Smooth muscle cell (in vitro differentiated cells): Measurements from ENCODE around the gene SPTBN4. TPM values are rescaled to one million over a fixed set of nuclear protein-coding genes. Genes with fewer than 3 reads are reported as not detected.
A peak's percentile ranks its signal among the peaks of the same experiment; 100 is the strongest.
"Not testable (repeated sequence)": the region's sequence is repeated elsewhere in the genome, so short reads cannot be mapped to it uniquely, and the experiment has no call there.

ENCODE experiments used
- DNase-seq: peaks from one replicate; lab custom pipeline; 2025; ENCODE audit not compliant: unreplicated experiment; lab: John Stamatoyannopoulos, UW
- H2AFZ ChIP-seq: fragments of 200-600 bp; sonication (generic); 2 replicates; pipeline ENCODE4 v1.6.0; 2016; ENCODE audit warnings: antibody characterized with exemption, low read depth, mild to moderate bottlenecking
- H3F3A ChIP-seq: fragments of 200-600 bp; sonication (generic); 2 replicates; pipeline ENCODE4 v1.6.0; 2017; ENCODE audit warnings: antibody characterized with exemption, low read depth
- H3K27ac ChIP-seq: fragments of 200-600 bp; sonication (generic); 2 replicates; pipeline ENCODE4 v1.5.1; 2016; ENCODE audit warnings: low read depth, mild to moderate bottlenecking
- H3K27me3 ChIP-seq: fragments of 200-600 bp; sonication (generic); 2 replicates; pipeline ENCODE4 v1.6.1; 2016; ENCODE audit warnings: low read depth, mild to moderate bottlenecking
- H3K36me3 ChIP-seq: fragments of 200-600 bp; sonication (generic); 2 replicates; pipeline ENCODE4 v1.5.1; 2016; ENCODE audit warnings: low read depth
- H3K4me1 ChIP-seq: fragments of 200-600 bp; sonication (generic); 2 replicates; pipeline ENCODE4 v1.5.1; 2016; ENCODE audit warnings: low read depth
- H3K4me2 ChIP-seq: fragments of 200-600 bp; sonication (generic); 2 replicates; pipeline ENCODE4 v1.6.0; 2016; ENCODE audit warnings: mild to moderate bottlenecking
- H3K4me3 ChIP-seq: fragments of 200-600 bp; sonication (generic); 2 replicates; pipeline ENCODE4 v1.5.1; 2016; ENCODE audit warnings: mild to moderate bottlenecking
- H3K79me2 ChIP-seq: fragments of 200-600 bp; sonication (generic); 2 replicates; pipeline ENCODE4 v1.6.0; 2016; ENCODE audit warnings: low read depth, mild to moderate bottlenecking
- H3K9ac ChIP-seq: fragments of 200-600 bp; sonication (generic); 2 replicates; pipeline ENCODE4 v1.6.0; 2016; ENCODE audit warnings: low read depth
- H3K9me3 ChIP-seq: fragments of 200-600 bp; sonication (generic); replicated peaks from 2 replicates; pipeline ENCODE4 v1.5.1; 2016; ENCODE audit warnings: low read depth
- H4K20me1 ChIP-seq: fragments of 200-600 bp; sonication (generic); 2 replicates; pipeline ENCODE4 v1.6.0; 2016; ENCODE audit warnings: low read depth
- whole genome bisulfite sequencing: methylation state at CpG from one replicate; pipeline ENCODE4 v1.1.7; 2016; ENCODE audit warnings: low lambda C conversion rate; 5-methylcytosine and 5-hydroxymethylcytosine counted together
- polyA plus RNA-seq: library from polyadenylated mRNA; unstranded; fragments of >200 nt; fragmentation: Nextera tagmentation; extraction: Ambion mirVana; gene quantifications from 2 replicates; pipeline ENCODE4 v1.2.1, GENCODE V29; 2016
- total RNA-seq: library from RNA; depleted of rRNA; stranded (reverse); fragments of >200 nt; gene quantifications from 2 replicates; pipeline ENCODE4 v1.2.3, GENCODE V29; 2014
- TF ChIP-seq, protein P1 (sequence below): fragments of 200-600 bp; sonication (generic); IDR thresholded peaks from 2 replicates; pipeline ENCODE4 v1.5.1; 2017; ENCODE audit warnings: borderline replicate concordance, mild to moderate bottlenecking, antibody characterized with exemption; ENCODE audit not compliant: insufficient read depth, poor library complexity, severe bottlenecking

SPTBN4 gene
- total and polyA plus RNA-seq, 2 experiments from 2014 or later, result 1.0 to 1.2 TPM

DNA sequence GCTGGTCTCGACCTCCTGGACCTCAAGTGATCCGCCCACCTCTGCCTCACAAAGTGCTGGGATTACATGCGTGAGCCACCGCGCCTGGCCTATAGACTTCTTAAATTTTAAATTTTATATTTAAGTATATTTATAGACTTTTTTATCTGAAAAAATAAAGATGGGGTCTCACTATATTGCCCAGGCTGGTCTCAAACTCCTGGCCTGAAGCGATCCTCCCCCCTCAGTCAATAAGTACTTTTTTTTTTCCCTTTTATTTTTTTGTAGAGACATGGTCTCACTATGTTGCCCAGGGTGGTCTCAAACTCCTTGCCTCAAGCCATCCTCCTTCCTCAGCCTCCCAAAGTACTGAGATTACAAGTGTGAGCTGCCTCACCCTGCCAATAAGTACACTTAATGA lies 42.9 kb upstream of the SPTBN4 start:
- H3K27me3 ChIP-seq, result no peaks in the 10 kb centered on the region
- H3F3A ChIP-seq, result peaks cover 14% of the 10 kb centered on the region
- DNase-seq, result no peak
- 83% methylated on average over 6 of the region's 6 CpGs for WGBS
- H3K36me3 ChIP-seq, result no peaks in the 10 kb centered on the region
- H3K79me2 ChIP-seq, result peaks cover 39% of the 10 kb centered on the region
- peaks cover 18% of the 10 kb centered on the region for H3K4me1 ChIP-seq
- H4K20me1 ChIP-seq, result peaks cover 29% of the 10 kb centered on the region
- H3K4me3 ChIP-seq, result peak overlapping the region; percentile 92
- no peaks in the 10 kb centered on the region for H3K9me3 ChIP-seq
- H3K9ac ChIP-seq, result peak overlapping the region; percentile 98
- peak overlapping the region; percentile 100 for H3K4me2 ChIP-seq
- no peak overlapping the region for H2AFZ ChIP-seq
- TF ChIP-seq, protein P1, sequence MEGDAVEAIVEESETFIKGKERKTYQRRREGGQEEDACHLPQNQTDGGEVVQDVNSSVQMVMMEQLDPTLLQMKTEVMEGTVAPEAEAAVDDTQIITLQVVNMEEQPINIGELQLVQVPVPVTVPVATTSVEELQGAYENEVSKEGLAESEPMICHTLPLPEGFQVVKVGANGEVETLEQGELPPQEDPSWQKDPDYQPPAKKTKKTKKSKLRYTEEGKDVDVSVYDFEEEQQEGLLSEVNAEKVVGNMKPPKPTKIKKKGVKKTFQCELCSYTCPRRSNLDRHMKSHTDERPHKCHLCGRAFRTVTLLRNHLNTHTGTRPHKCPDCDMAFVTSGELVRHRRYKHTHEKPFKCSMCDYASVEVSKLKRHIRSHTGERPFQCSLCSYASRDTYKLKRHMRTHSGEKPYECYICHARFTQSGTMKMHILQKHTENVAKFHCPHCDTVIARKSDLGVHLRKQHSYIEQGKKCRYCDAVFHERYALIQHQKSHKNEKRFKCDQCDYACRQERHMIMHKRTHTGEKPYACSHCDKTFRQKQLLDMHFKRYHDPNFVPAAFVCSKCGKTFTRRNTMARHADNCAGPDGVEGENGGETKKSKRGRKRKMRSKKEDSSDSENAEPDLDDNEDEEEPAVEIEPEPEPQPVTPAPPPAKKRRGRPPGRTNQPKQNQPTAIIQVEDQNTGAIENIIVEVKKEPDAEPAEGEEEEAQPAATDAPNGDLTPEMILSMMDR, result no peak
- peak overlapping the region; percentile 97 for H3K27ac ChIP-seq

- Histone ChIP-seq H4K20me1 (peaks cover 29% of the 10 kb centered on the region), H2AFZ (no peak overlapping the region), H3K9ac (peak overlapping the region; percentile 98), H3F3A (peaks cover 17% of the 10 kb centered on the region), H3K36me3 (no peaks in the 10 kb centered on the region), H3K4me1 (peaks cover 18% of the 10 kb centered on the region), H3K4me2 (peak overlapping the region; percentile 100), H3K4me3 (peak overlapping the region; percentile 92), H3K27ac (peak overlapping the region; percentile 97), H3K9me3 (no peaks in the 10 kb centered on the region), H3K27me3 (no peaks in the 10 kb centered on the region), H3K79me2 (peaks cover 39% of the 10 kb centered on the region)
- WGBS, result under 1% methylated on average over 21 of the region's 28 CpGs
- TF ChIP-seq, protein P1, result no peak
- DNase-seq, result no peak
Measured at GRCh38 chr19:40424637-40425449, 42.0 kb upstream of the SPTBN4 start.

- Histone ChIP-seq H3K27me3 (no peaks in the 10 kb centered on the region), H2AFZ (peak within 1 kb of the TSS; percentile 87), H3K9ac (peak within 1 kb of the TSS; percentile 98), H3K36me3 (no peaks in the 10 kb centered on the region), H3K27ac (peak within 1 kb of the TSS; percentile 97), H3F3A (peaks cover 17% of the 10 kb centered on the region), H3K79me2 (peaks cover 39% of the 10 kb centered on the region), H3K4me3 (peak within 1 kb of the TSS; percentile 92), H4K20me1 (peaks cover 29% of the 10 kb centered on the region), H3K4me1 (peaks cover 18% of the 10 kb centered on the region), H3K4me2 (peak within 1 kb of the TSS; percentile 100), H3K9me3 (no peaks in the 10 kb centered on the region)
- TF ChIP-seq, protein P1, result peak; percentile 81
- DNase-seq, result peak; percentile 97
- 1% methylated on average over 61 of the region's 75 CpGs for WGBS
Measured at GRCh38 chr19:40425450-40426287, 41.1 kb upstream of the SPTBN4 start, which contains the start of gene SERTAD1. Gene SERTAD1, minus strand, starts transcription at chr19:40425992. Its CDS starts 2,446 bp downstream, at chr19:40423546.

DNA sequence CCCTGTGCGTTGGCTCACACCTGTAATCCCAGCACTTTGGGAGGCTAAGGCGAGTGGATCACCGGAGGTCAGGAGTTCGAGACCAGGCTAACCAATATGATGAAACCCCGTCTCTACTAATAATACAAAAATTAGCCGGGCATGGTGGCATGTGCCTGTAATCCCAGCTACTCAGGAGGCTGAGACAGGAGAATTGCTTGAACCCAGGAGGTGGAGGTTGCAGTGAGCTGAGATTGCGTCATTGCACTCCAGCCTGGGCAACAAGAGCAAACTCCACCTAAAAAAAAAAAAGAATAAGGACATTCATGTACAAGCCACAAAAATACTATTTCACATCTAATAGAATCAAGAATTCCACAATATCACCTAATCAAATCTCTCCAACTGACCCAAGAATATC lies 38.6 kb upstream of the SPTBN4 start:
- H3K36me3 ChIP-seq, H2AFZ ChIP-seq, H3K4me2 ChIP-seq, H3K9ac ChIP-seq, H3K27me3 ChIP-seq, H3K9me3 ChIP-seq, H3K27ac ChIP-seq, DNase-seq, H3K4me3 ChIP-seq: not testable (repeated sequence)
- H3F3A ChIP-seq, result peaks cover 31% of the 10 kb centered on the region
- peaks cover 21% of the 10 kb centered on the region for H3K79me2 ChIP-seq
- peaks cover 18% of the 10 kb centered on the region for H3K4me1 ChIP-seq
- 95% methylated on average over 7 of the region's 7 CpGs for WGBS
- H4K20me1 ChIP-seq, result peaks cover 17% of the 10 kb centered on the region

GRCh38 chr19:40430242-40430641 lies 36.6 kb upstream of the SPTBN4 start:
- H3K4me1 ChIP-seq, result peaks cover 16% of the 10 kb centered on the region
- not testable (repeated sequence) for H3K79me2 ChIP-seq, H3K36me3 ChIP-seq, DNase-seq, H3K4me2 ChIP-seq, H2AFZ ChIP-seq, H3K4me3 ChIP-seq, H3K27ac ChIP-seq, H3K9me3 ChIP-seq, H4K20me1 ChIP-seq, H3K27me3 ChIP-seq, H3K9ac ChIP-seq
- 99% methylated on average over 10 of the region's 10 CpGs for WGBS
- peaks cover 30% of the 10 kb centered on the region for H3F3A ChIP-seq
